ENCODE data around the gene PCDH9.

PCDH9 gene

DNA sequence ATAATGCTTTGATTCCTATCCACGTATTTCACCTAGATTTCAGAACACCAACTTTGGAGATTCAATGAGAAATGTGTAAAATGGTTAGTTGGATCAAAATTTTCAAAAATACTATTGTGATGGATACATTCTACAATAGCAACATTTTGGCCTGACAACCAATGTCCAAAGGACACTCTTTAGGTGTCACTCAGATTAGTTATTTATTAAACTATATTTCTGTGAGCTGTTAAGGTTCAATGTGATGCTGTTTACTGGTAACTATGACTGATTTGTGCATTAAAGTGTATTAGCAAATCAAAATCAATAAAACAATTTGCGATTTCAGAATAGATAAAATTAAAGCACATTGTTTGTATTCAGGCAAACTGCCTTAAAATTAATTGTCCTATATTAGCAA lies 149.8 kb downstream of the PCDH9 start:
- H3K27ac ChIP-seq (ENCODE audit: poor library complexity, severe bottlenecking): no peak overlapping the region
- TF ChIP-seq CTCF (IDR thresholded peaks at IDR 0.05; ENCODE audit: poor library complexity, severe bottlenecking): no peak
- H3K4me1 ChIP-seq (ENCODE audit: insufficient read depth, poor library complexity, severe bottlenecking): no peaks in the 10 kb centered on the region
- no peak overlapping the region for H3K4me3 ChIP-seq (ENCODE audit: severe bottlenecking)
- DNase-seq (ENCODE audit: low spot score): no peak
- H3K36me3 ChIP-seq (ENCODE audit: low read depth): no peaks in the 10 kb centered on the region
- no peaks in the 10 kb centered on the region for H3K27me3 ChIP-seq (ENCODE audit: insufficient read depth, poor library complexity, severe bottlenecking)
- H3K9me3 ChIP-seq (ENCODE audit: severe bottlenecking): no peaks in the 10 kb centered on the region
- ATAC-seq (ENCODE audit: low read depth): no peak

GRCh38 chr13:67078062-67078461 lies 152.1 kb downstream of the PCDH9 start:
- no peak overlapping the region for H3K27ac ChIP-seq (ENCODE audit: poor library complexity, severe bottlenecking)
- H3K36me3 ChIP-seq (ENCODE audit: low read depth): no peaks in the 10 kb centered on the region
- H3K4me3 ChIP-seq (ENCODE audit: severe bottlenecking): no peak overlapping the region
- no peak for ATAC-seq (ENCODE audit: low read depth)
- no peak for TF ChIP-seq CTCF (IDR thresholded peaks at IDR 0.05; ENCODE audit: poor library complexity, severe bottlenecking)
- H3K27me3 ChIP-seq (ENCODE audit: insufficient read depth, poor library complexity, severe bottlenecking): no peaks in the 10 kb centered on the region
- DNase-seq (ENCODE audit: low spot score): no peak
- H3K9me3 ChIP-seq (ENCODE audit: severe bottlenecking): no peaks in the 10 kb centered on the region
- no peaks in the 10 kb centered on the region for H3K4me1 ChIP-seq (ENCODE audit: insufficient read depth, poor library complexity, severe bottlenecking)

DNA sequence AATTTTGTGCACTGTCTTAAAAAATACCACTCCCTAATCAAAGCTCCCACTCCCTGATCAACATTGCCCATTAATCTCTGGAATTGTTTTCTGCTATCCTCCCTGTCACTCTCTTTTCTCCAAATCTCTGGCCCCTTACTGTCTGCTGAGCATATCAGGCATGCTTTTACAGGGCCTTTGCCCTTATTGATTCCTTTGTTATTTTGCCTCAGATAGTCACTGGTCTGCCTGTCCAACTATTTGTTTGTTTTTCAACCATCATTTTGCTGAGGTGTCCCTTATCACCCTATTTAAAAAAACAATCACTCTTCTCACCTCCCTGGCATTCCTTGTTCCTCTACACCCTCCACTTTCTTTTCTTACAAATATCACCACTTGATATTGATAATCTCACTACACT lies 153.0 kb downstream of the PCDH9 start:
- no peak for DNase-seq (ENCODE audit: low spot score)
- H3K4me1 ChIP-seq (ENCODE audit: insufficient read depth, poor library complexity, severe bottlenecking): no peaks in the 10 kb centered on the region
- H3K9me3 ChIP-seq (ENCODE audit: severe bottlenecking): no peaks in the 10 kb centered on the region
- H3K4me3 ChIP-seq (ENCODE audit: severe bottlenecking): no peak overlapping the region
- no peaks in the 10 kb centered on the region for H3K36me3 ChIP-seq (ENCODE audit: low read depth)
- no peaks in the 10 kb centered on the region for H3K27me3 ChIP-seq (ENCODE audit: insufficient read depth, poor library complexity, severe bottlenecking)
- ATAC-seq (ENCODE audit: low read depth): no peak
- TF ChIP-seq CTCF (IDR thresholded peaks at IDR 0.05; ENCODE audit: poor library complexity, severe bottlenecking): no peak
- H3K27ac ChIP-seq (ENCODE audit: poor library complexity, severe bottlenecking): no peak overlapping the region

DNA sequence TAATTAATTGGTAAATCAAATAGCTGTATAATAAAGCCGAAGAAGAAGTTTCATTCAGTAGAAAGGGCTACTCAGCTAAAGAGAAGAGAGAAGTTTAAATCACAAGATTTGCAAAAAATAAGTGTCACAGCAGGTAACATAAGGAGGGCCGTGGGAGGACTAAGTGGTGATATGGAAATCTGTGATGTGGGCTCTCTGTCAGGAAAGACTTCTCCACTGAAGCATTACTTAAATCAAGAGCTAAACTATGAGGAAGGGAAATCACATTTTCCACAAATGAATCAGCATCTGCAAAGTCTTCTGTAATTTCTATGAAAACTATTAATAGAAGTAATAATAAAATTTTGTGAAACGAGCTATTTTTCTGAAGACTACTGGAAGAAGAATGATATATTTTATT lies 153.8 kb downstream of the PCDH9 start:
- Histone ChIP-seq H3K36me3 (ENCODE audit: low read depth) (no peaks in the 10 kb centered on the region), H3K4me3 (ENCODE audit: severe bottlenecking) (no peak overlapping the region), H3K4me1 (ENCODE audit: insufficient read depth, poor library complexity, severe bottlenecking) (no peaks in the 10 kb centered on the region), H3K27me3 (ENCODE audit: insufficient read depth, poor library complexity, severe bottlenecking) (no peaks in the 10 kb centered on the region), H3K27ac (ENCODE audit: poor library complexity, severe bottlenecking) (no peak overlapping the region), H3K9me3 (ENCODE audit: severe bottlenecking) (no peaks in the 10 kb centered on the region)
- DNase-seq (ENCODE audit: low spot score) (no peak), ATAC-seq (ENCODE audit: low read depth) (no peak)
- no peak for TF ChIP-seq CTCF (IDR thresholded peaks at IDR 0.05; ENCODE audit: poor library complexity, severe bottlenecking)

DNA sequence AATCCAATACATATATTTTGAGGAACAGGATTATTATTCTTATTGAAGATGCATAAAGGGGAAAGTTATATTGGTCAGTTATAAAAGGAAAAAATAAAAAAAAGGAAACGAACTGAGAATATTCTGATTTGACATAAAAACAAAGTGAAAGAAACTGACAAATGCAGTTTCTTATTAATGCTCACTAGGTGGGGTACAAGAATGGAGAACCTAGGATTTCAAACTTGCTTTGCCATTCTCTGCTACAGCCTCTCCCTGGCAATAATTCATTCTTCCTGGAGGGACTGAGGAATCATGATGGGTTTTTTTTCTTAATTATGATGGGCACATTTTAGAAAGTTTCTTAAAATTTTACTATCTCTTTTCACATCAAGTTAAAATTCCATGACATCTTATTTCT lies 154.9 kb downstream of the PCDH9 start:
- no peak overlapping the region for H3K4me3 ChIP-seq (ENCODE audit: severe bottlenecking)
- no peaks in the 10 kb centered on the region for H3K9me3 ChIP-seq (ENCODE audit: severe bottlenecking)
- peak; percentile 37 for TF ChIP-seq CTCF (IDR thresholded peaks at IDR 0.05; ENCODE audit: poor library complexity, severe bottlenecking)

More for the DNA sequence above, 154.9 kb downstream of the PCDH9 start:
- DNase-seq (ENCODE audit: low spot score): no peak
- Histone ChIP-seq H3K36me3 (ENCODE audit: low read depth) (no peaks in the 10 kb centered on the region), H3K4me1 (ENCODE audit: insufficient read depth, poor library complexity, severe bottlenecking) (no peaks in the 10 kb centered on the region), H3K27me3 (ENCODE audit: insufficient read depth, poor library complexity, severe bottlenecking) (no peaks in the 10 kb centered on the region), H3K27ac (ENCODE audit: poor library complexity, severe bottlenecking) (no peak overlapping the region)
- ATAC-seq (ENCODE audit: low read depth): no peak
